Measurements from ENCODE around the gene TJP2. TPM values are rescaled to one million over a fixed set of nuclear protein-coding genes. Genes with fewer than 3 reads are reported as not detected.

TJP2 gene
- polyA plus RNA-seq, 1 donor from 2014 or later = 3.1 TPM

- no peaks in the 10 kb centered on the region for H3K36me3 ChIP-seq (ENCODE audit: insufficient read depth, low read length)
- no peak overlapping the region for H3K4me3 ChIP-seq (ENCODE audit: low read length)
- no peaks in the 10 kb centered on the region for H3K27me3 ChIP-seq (ENCODE audit: insufficient read depth, low read depth, low read length)
- no peaks in the 10 kb centered on the region for H4K20me1 ChIP-seq (ENCODE audit: insufficient read depth)
- no peaks in the 10 kb centered on the region for H3K79me2 ChIP-seq (replicated peaks; ENCODE audit: insufficient read depth, low read length)
- peaks cover 2% of the 10 kb centered on the region for H3K9me3 ChIP-seq (ENCODE audit: low read length)
- no peaks in the 10 kb centered on the region for H3K9me2 ChIP-seq (ENCODE audit: insufficient read depth, low read length)
- no peak for TF ChIP-seq POLR2AphosphoS5 (IDR thresholded peaks at IDR 0.05)
- no peak for TF ChIP-seq SMC3 (conservative IDR thresholded peaks at IDR 0.05; ENCODE audit: poor library complexity)
- TF ChIP-seq REST (IDR thresholded peaks at IDR 0.05; ENCODE audit: borderline replicate concordance) = no peak
- TF ChIP-seq EP300 (conservative IDR thresholded peaks at IDR 0.05; ENCODE audit: poor library complexity, severe bottlenecking) = no peak
- no peak for TF ChIP-seq TAF1 (IDR thresholded peaks at IDR 0.05; ENCODE audit: low read depth)
- no peak for TF ChIP-seq MXI1 (conservative IDR thresholded peaks at IDR 0.05; ENCODE audit: poor library complexity, severe bottlenecking)
- no peak for TF ChIP-seq CTCF (IDR thresholded peaks at IDR 0.05; ENCODE audit: poor library complexity, severe bottlenecking)
- no peak overlapping the region for H3K4me2 ChIP-seq (ENCODE audit: low read length)
- H3F3A ChIP-seq (ENCODE audit: insufficient read depth, low read length, poor library complexity, severe bottlenecking) = no peaks in the 10 kb centered on the region
- no peak overlapping the region for H3K27ac ChIP-seq (ENCODE audit: low read length)
- no peak overlapping the region for H3K9ac ChIP-seq (ENCODE audit: low read length)
- no peak overlapping the region for H2AFZ ChIP-seq (ENCODE audit: low read depth, low read length)
Observed at GRCh38 chr9:69307446-69308205, 133.5 kb downstream of the TJP2 start.

DNA sequence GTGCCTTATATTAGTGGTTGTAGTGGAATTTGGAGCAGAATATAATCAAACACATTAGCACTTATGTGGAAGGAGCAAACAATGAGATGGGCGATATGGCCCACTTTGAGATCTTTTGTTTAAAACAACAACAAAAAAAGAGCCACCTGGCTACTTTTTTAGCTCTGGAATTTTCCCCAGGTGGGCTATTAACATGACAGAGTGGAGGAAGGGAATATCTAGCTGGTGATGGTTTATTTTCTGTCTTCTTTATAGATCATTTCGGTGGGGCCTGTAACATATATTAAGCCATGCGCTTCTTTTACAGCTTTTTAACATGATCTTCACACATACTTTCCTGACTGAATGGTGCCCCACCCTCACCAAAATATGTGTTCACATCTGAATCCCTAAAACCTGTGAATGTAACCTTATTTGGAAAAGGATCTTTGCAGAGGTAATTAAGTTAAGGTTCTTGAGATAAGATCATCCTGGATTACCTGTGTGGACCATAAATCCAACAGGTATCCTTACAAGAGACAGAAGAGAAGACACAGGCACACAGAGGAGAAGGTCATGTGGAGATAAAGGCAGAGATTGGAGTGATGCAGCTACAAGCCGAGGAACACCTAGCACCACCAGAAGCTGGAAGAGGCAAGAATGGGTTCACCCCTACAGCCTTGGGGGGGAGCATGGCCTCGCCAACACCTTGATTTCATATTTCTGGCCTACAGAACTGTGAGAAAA lies 134.3 kb downstream of the TJP2 start:
- no peaks in the 10 kb centered on the region for H3K9me2 ChIP-seq (ENCODE audit: insufficient read depth, low read length)
- no peaks in the 10 kb centered on the region for H4K20me1 ChIP-seq (ENCODE audit: insufficient read depth)
- H2AFZ ChIP-seq (ENCODE audit: low read depth, low read length) = no peak overlapping the region
- H3K9ac ChIP-seq (ENCODE audit: low read length) = no peak overlapping the region
- no peak overlapping the region for H3K4me3 ChIP-seq (ENCODE audit: low read length)
- H3K27me3 ChIP-seq (ENCODE audit: insufficient read depth, low read depth, low read length) = no peaks in the 10 kb centered on the region
- TF ChIP-seq REST (IDR thresholded peaks at IDR 0.05; ENCODE audit: borderline replicate concordance) (no peak), SMC3 (conservative IDR thresholded peaks at IDR 0.05; ENCODE audit: poor library complexity) (no peak), CTCF (IDR thresholded peaks at IDR 0.05; ENCODE audit: poor library complexity, severe bottlenecking) (no peak), POLR2AphosphoS5 (IDR thresholded peaks at IDR 0.05) (no peak), EP300 (conservative IDR thresholded peaks at IDR 0.05; ENCODE audit: poor library complexity, severe bottlenecking) (no peak), MXI1 (conservative IDR thresholded peaks at IDR 0.05; ENCODE audit: poor library complexity, severe bottlenecking) (no peak), TAF1 (IDR thresholded peaks at IDR 0.05; ENCODE audit: low read depth) (no peak), RAD21 (conservative IDR thresholded peaks at IDR 0.05) (no peak), EZH2 (IDR thresholded peaks at IDR 0.05; ENCODE audit: borderline replicate concordance, insufficient read depth, low read length, poor library complexity, severe bottlenecking) (no peak)
- no peaks in the 10 kb centered on the region for H3K79me2 ChIP-seq (replicated peaks; ENCODE audit: insufficient read depth, low read length)
- H3K27ac ChIP-seq (ENCODE audit: low read length) = no peak overlapping the region
- no peaks in the 10 kb centered on the region for H3F3A ChIP-seq (ENCODE audit: insufficient read depth, low read length, poor library complexity, severe bottlenecking)
- peaks cover 9% of the 10 kb centered on the region for H3K9me3 ChIP-seq (ENCODE audit: low read length)
- no peak overlapping the region for H3K4me2 ChIP-seq (ENCODE audit: low read length)
- no peaks in the 10 kb centered on the region for H3K36me3 ChIP-seq (ENCODE audit: insufficient read depth, low read length)

All from neural cell (in vitro differentiated cells).